Right forelimb (tissue), 1 donor: ENCODE data around the gene GOLGA8M.
"Not testable (repeated sequence)": the region's sequence is repeated elsewhere in the genome, so short reads cannot be mapped to it uniquely, and the experiment has no call there.

Experiments used
- DNase-seq: peaks from one replicate; pipeline ENCODE4 v3.0.0-alpha.2; 2018

Gene GOLGA8M, protein sequence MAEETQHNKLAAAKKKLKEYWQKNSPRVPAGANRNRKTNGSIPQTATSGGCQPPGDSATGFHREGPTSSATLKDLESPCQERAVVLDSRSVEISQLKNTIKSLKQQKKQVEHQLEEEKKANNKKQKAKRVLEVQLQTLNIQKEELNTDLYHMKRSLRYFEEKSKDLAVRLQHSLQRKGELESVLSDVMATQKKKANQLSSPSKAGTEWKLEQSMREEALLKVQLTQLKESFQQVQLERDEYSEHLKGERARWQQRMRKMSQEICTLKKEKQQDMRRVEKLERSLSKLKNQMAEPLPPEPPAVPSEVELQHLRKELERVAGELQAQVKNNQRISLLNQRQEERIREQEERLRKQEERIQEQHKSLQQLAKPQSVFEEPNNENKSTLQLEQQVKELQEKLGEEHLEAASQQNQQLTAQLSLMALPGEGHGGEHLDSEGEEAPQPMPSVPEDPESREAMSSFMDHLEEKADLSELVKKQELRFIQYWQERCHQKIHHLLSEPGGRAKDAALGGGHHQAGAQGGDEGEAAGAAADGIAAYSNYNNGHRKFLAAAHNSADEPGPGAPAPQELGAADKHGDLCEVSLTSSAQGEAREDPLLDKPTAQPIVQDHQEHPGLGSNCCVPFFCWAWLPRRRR

DNA sequence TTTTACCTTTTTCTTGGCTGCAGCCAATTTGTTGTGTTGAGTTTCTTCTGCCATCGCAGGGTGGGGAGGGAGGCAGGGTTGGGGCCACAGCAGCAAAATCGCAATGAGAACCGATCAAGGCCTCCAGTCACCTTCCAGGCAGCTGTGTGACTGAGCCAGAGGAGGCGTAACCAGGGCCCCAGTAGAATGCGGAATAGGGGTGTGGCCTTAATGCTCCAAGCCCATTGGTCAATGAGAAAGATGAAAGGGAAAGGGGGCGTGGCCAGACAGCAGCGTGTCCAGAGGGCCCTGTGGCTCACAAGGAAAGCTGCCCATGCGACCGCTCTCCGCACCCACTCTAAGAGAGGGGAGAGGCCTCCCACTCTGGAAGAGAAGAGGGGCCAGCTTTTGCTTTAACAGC is at the start of gene GOLGA8M:
GOLGA8M (minus strand) TSS at position 152 of the 400 bp plus-strand sequence; CDS start at position 54, 98 bp downstream.
- DNase-seq: not testable (repeated sequence)

DNA sequence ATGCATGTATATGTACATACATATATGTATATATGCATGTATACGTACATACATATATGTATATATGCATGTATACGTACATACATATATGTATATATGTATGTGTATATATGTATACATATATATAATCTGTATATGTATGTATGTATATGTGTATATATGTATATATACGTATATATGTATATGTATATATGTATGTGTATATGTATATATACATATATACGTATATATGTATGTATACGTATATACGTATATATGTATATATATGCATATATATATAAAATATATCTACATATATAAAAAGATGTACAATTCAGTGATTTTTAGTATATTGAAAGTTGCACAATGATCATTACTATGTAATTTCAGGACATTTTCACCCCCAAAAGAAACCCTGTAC is 30.7 kb upstream of the GOLGA8M start:
- DNase-seq: not testable (repeated sequence)

DNA sequence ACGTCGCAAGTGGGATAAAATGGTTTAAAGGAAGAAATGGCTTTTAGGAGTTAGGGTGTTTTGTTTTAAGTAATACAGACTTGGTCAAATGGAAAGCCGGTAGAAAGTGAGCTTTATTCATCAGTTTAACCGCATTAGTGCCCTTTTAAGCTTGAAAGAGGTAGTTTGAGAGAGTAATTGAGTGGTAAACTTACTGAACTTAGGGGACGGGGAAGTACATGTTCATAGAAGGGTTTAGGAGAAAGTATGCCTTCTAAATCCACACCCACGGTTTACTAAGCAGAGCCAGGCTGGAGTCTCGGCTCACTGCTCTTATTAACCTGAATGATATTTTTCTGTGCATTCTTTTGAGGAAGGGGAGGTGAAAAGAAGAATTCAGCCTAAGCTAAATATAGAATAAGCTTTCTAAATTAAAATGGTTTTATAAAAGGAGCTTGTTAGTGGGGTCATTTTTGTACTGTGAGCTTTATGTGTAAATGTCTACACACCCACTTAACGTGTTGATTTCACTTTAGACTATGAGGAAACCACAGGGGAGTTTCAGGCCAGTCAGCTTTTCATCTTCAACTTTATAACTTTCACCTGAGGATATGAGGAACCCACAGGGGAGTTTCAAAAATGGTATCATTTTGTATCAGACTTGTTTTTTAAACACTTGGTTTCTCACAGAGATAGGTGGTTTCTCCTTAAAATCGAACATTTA is 26.5 kb upstream of the GOLGA8M start:
- DNase-seq: not testable (repeated sequence)

DNA sequence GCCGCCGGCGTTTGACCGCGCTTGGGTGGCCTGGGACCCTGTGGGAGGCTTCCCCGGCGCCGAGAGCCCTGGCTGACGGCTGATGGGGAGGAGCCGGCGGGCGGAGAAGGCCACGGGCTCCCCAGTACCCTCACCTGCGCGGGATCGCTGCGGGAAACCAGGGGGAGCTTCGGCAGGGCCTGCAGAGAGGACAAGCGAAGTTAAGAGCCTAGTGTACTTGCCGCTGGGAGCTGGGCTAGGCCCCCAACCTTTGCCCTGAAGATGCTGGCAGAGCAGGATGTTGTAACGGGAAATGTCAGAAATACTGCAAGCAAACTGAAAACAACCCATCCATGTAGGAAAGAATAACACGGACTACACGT is 26.0 kb upstream of the GOLGA8M start:
- DNase-seq: not testable (repeated sequence)

DNA sequence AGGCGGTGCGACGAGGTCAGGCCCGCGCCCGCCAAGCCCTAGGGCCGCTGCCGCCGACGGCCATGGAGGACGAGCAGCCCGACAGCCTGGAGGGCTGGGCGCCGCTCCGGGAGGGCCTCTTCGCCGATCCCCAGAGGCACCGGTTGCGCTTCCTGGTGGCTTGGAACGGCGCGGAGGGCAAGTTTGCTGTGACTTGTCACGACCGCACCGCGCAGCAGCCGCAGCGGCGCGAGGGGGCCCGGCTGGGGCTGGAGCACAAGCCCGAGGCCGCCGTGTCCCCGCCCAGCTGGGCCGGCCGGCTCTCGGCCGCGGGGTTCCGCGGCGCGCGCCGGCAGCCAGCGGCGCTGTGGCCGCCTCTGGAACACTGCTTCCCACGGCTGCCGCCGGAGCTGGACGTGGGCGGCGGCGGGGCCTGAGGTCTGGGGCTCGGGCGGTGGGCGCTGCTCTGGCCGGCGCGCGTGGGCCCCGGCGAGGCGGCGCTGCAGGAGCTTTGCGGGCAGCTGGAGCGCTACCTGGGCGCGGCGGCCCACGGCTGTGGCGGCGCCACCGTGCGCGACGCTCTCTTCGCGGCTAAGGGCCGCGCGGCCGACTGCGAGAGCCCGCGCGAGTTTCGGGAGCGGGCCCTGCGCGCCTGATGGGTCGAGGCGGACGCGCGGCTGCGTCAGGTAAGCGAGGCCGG is 25.4 kb upstream of the GOLGA8M start:
- DNase-seq: peak; percentile 61

DNA sequence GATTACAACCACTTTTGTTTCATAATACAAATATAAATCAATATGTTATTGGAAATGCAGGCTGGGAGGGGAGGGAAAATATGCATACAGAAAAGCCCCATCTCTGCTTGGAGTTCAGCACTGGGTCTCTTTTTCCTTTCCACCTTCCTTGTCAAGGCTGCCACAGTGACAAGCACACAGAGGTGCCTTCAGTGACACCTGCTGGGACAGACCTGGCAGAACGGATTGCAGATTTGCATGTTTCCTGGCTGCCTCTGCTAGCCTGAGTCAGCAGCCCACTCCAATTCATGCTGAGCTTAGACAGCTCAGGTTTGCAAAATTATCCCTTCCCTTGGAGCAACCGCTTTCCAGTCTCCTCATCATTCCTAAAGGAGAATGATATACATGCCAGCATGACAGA is 15.8 kb upstream of the GOLGA8M start:
- not testable (repeated sequence) for DNase-seq

DNA sequence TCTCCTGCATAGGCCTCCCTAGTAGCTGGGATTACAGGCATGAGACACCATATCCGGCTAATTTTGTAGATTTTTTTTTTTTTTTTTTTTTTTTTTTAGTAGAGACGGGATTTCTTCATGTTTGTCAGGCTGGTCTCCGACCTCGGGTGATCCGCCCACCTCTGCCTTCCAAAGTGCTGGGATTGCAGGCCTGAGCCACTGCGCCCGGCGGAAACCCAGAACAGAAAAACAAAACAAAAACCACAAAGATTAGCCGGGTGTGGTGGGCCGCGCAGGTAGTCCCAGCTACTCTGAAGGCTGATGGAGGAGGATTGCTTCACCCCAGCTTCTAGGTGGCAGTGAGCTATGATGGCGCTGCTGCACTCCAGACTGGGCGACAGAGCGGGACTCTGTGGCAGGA is 14.8 kb upstream of the GOLGA8M start:
- DNase-seq: not testable (repeated sequence)

DNA sequence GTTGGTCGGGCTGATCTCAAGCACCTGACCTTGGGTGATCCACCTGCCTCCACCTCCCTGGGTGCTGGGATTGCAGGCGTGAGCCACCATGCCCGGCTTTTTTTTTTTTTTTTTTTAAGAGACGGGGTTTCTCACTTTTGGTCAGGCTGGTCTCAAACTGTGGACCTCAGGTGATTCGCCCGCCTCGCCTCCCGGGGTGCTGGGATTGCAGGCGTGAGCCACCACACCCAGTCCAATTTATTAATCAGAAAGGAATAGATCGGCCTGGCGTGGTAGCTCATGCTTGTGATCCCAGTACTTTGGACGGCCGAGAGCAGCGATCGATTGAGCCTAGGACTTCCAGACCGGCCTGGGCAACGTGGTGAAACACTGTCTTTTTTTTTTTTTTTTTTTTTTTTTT is 13.9 kb upstream of the GOLGA8M start:
- DNase-seq: no peak

DNA sequence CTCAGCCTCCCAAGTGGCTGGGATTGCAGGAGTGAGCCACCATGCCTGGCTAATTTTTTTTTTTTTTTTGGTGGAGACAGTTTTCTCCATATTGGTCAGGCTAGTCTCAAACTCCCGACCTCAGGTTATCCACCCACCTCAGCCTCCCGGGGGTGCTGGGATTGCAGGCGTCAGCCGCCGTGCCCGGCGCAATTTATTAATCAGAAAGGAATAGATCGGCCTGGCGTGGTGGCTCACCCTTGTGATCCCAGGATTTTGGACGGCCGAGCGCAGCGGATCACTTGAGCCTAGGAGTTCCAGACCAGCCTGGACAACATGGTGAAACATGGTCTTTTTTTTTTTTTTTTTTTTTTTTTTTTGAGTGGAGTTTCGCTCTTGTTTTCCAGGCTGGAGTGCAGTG is 13.3 kb upstream of the GOLGA8M start:
- no peak for DNase-seq

DNA sequence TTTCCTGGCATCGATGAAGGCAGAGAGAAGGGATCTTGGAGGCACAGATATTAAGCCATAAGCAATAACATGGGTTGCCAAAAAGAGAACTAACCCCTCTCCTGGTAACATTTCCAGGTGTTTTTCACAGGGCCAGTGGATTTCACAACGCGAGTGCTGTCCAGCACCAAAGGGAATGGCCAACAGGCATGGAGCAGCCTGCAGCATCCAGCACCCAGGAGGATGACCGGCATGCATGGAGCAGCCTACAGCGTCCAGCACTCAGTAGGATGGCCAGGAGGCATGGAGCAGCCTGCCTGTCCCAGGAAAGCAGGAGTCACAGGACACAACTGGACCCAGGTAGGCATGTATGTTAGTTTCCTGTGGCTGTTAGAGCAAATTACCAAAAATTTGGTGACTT is 11.8 kb upstream of the GOLGA8M start:
- not testable (repeated sequence) for DNase-seq

DNA sequence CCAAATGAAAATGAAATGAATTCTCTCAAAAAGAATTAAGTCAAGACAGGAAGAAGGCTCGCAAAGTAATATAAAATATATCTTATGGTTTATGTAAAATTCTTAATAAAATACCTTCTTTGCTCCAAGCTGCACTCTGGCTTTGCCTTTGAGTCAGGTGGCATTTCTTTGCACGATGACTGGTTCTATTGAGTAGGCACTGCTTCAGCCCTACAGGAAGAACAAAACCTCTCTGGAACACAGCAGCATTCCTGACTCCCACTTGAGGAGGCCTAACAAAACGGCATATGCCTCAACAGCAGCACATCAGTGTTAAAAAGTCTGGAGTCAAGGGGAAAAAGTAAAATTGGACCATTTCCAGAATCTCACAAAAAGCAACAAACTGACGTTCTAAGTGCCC is 7.4 kb upstream of the GOLGA8M start:
- not testable (repeated sequence) for DNase-seq

DNA sequence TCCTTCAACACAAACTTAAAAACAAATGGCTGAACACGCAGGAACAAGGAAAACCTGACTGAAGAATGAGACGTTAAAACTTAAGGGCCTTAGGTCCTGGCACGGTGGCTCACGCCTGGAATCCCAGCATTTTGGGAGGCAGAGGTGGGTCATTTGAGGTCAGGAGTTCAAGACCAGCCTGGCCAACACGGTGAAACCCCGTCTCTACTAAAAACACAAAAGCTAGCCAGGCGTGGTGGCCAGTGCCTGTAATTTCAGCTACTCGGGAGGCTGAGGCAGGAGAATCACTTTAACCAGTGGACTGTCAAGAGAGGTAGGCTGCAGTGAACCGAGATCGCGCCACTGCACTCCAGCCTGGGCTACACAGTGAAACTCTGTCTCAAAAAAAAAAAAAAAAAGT is 6.4 kb upstream of the GOLGA8M start:
- DNase-seq: not testable (repeated sequence)

DNA sequence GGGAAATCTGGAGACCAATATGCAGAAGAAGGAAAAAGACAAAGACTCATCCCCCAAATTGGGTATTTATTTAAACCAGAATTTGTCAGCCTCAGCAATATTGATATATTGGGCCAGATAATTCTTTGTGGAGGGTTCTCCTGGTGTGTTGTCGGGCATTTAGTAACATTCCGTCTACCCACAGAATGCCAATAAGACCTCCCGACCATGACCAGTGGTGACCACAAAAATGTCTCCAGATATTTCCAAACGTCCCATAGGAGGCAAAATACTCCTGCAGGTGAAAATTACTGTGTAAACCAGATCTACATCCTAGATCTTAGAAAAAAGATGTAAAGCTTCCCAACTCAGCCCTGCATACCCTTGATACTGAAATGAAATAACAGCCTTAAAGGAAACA is 2.0 kb upstream of the GOLGA8M start:
- DNase-seq: not testable (repeated sequence)

DNA sequence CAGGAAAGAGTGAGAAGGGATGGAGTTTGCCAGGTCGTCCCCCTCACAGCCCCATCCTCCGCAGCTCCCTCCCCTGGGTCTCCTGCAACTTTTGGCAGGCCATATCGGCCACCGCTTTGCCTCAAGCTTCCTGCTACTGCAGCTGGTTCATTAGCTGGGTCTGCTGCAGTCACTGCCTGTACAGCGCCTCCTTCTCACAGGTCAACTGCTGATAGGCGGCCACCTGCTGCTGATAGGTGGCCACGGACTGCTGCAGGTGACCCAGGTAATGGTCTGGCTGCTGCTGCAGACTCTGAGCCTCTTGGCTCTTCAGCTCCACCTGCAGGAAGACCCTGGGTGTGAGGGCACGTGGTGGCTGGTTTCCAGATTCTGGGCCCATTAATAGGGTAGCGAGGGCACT is 8.3 kb downstream of the GOLGA8M start:
- DNase-seq: not testable (repeated sequence)

DNA sequence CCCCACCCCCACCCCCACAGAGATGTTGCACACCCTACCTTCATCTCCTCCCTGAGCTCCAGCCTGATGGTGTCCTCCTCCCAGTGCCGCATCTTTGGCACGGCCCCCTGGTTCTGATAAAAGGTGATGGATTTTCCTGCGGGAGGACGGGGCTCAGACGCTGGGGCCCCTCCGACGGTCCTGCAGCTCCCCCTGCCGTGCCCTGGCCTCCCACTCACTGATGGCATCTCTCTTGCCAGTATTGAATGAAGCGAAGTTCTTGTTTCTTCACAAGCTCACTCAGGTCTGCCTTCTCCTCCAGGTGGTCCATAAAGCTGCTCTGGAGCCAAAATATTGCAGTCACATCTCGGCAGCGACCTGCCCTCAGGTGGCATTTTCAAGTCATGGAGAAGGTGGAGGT is 9.8 kb downstream of the GOLGA8M start:
- not testable (repeated sequence) for DNase-seq

DNA sequence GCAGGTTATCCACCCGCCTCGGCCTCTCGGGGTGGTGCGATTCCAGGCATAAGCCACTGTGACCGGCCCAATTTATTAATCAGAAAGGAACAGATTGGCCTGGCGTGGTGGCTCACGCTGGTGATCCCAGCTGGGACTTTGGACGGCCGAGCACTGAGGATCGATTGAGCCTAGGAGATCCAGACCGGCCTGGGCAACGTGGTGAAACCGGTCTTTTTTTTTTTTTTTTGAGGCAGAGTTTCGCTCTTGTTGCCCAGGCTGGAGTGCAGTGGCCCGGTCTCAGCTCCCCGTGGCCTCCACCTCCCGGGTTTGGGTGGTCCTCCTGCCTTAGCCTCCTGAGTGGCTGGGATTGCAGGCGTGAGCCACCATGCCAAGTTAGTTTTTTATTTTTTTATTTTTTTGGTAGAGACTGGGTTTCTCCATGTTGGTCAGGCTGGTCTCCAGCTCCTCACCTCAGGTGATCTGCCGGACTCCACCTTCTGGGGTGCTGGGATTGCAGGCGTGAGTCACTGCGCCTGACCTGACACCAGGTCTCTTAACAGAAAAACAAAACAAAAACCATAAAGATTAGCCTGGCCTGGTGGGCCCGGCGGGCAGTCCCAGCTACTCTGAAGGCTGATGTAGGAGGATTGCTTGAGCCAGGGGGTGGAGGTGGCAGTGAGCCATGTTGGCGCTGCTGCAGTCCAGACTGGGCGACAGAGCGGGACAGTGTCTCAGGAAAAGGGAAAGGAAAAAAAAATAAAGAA is 18.0 kb downstream of the GOLGA8M start:
- not testable (repeated sequence) for DNase-seq

DNA sequence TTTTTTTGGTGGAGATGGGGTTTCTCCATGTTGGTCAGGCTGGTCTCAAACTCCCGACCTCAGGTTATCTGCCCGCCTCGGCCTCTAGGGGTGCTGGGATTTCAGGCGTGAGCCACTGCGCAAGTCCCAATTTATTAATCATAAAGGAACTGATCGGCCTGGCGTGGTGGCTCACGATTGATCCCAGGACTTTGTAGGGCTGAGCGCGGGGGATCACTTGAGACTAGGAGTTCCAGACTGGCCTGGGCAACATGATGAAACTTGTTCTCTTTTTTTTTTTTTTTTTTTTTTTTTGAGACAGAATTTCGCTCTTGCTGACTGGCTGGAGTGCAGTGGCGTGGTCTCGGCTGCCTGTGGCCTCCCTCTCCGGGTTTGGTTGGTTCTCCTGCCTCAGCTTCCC is 19.2 kb downstream of the GOLGA8M start:
- DNase-seq: not testable (repeated sequence)

DNA sequence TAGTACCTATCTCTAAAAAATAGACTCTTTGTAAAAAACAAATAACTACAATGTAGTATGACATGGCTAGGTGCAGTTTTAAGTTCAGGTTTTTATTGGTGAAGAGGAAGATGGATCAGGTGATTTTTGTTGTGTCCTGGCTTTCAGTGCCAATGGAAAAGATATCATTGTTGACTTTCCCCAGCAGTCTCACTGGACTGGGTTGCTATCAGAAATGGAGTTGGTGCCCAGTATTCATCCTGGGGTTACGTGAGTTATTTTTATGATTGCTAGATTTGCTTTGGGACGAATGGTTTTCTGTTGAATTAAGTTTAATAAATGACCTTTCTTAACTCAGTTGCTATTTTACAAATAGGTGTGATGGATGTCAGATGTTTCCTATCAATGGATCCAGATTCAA is 38.7 kb downstream of the GOLGA8M start:
- not testable (repeated sequence) for DNase-seq

DNA sequence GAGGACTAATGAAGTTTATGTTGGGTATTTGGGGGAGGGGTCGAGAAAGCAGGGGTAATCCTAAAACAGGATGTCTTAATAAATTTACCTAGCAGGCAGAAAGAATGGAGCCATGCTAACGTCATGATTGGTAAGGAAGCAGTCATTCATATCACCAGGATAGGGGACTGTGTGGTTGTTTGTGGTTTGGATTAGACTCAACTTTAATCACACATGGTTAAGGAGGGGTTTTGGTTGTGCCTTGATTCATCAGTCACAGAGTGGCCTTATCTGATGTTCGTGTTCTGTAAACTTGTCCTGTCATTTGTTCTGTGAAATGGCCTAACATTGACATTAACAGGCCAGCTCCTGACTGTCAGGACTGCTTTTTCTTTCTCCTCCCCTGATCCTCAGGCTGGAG is 40.1 kb downstream of the GOLGA8M start:
- DNase-seq: not testable (repeated sequence)

DNA sequence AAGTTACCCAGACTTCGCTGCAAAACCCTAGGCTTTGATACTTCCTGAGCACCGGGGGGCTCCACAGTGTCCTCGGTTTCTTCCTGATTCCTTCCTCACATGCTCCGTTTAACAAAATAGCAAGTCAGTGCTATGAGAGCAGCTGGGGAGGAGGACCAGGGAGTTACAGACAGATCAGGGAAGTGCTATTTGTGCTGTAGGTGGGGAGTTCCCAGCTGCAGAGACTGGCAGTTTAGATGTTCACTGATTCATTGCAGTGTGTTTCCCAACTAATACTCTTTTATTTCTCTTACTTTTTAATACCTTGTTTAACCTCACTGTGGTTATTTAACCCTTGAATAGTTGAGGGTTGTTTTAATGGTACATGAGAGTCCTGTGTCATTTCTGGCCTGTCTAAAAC is 45.8 kb downstream of the GOLGA8M start:
- not testable (repeated sequence) for DNase-seq

DNA sequence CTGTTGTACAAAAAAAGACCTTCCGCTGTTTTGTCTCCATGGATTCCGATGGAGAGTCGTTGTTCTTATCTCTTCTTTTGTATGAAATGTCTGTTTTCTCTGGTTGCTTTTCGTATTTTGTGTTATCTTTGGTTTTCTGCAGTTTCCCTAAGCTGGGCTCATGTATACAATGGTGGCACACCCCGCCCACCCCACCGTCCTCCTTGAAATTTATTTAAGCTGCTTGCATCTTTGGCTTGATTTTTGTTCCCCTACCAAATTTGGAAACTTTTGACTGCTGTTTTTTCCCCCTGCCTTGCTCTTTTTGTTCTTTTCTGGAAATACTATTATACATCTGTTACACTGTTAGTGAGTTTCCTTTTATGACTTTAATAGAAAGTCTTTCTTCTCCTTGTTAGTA is 47.6 kb downstream of the GOLGA8M start:
- DNase-seq: not testable (repeated sequence)

DNA sequence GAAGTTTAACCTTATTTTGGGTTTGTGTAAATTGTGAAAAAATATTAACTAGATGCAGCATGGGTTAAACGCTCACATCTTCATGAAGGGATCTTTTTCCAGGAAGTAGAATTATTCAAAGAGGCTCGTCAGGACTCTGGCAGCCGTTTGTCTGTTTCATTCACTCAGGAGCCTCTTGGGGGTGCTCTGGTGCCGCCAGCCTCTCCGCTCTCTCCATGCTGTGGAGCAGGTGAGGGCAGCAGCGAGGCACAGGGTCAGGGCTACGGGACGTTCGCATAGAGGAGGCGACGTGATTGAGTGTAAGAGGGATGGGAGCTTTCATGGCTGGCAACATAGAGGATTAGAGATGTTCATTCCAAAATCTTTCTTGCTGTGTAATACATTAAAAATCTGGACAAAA is 48.5 kb downstream of the GOLGA8M start:
- not testable (repeated sequence) for DNase-seq
